Measurements from ENCODE around the gene CD44.

Gene CD44

DNA sequence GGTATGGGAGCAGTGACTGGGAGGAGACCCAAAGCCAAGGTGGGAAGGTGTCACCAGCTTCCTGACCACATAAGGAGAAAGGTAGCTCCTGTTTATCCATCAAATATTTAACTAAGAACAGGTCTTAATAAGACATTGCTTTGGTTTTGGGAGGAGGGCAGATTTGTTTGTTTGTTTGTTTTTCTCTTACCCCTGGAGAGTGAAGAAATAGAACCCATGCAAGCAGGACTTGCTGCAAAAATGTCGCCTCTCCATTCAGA is 26.2 kb upstream of the CD44 start (continued):
- TF ChIP-seq, protein P1, sequence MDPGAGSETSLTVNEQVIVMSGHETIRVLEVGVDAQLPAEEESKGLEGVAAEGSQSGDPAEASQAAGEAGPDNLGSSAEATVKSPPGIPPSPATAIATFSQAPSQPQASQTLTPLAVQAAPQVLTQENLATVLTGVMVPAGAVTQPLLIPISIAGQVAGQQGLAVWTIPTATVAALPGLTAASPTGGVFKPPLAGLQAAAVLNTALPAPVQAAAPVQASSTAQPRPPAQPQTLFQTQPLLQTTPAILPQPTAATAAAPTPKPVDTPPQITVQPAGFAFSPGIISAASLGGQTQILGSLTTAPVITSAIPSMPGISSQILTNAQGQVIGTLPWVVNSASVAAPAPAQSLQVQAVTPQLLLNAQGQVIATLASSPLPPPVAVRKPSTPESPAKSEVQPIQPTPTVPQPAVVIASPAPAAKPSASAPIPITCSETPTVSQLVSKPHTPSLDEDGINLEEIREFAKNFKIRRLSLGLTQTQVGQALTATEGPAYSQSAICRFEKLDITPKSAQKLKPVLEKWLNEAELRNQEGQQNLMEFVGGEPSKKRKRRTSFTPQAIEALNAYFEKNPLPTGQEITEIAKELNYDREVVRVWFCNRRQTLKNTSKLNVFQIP (CRISPR knock-in tag; IDR thresholded peaks at IDR 0.05; ENCODE audit: borderline replicate concordance, low read depth) = no peak
- no peak for TF ChIP-seq RARB (CRISPR knock-in tag; IDR thresholded peaks at IDR 0.05)
- no peak for TF ChIP-seq ZNF8 (CRISPR knock-in tag; IDR thresholded peaks at IDR 0.05)
- no peak for TF ChIP-seq SNAI2 (CRISPR knock-in tag; IDR thresholded peaks at IDR 0.05)
- no peak for TF ChIP-seq CSDC2 (CRISPR knock-in tag; IDR thresholded peaks at IDR 0.05)
- TF ChIP-seq ZFP3 (CRISPR knock-in tag; IDR thresholded peaks at IDR 0.05) = no peak
- TF ChIP-seq ESRRG (CRISPR knock-in tag; IDR thresholded peaks at IDR 0.05) = no peak
- TF ChIP-seq OSR1 (CRISPR knock-in tag; IDR thresholded peaks at IDR 0.05) = no peak
- no peak for TF ChIP-seq BACH2 (CRISPR knock-in tag; IDR thresholded peaks at IDR 0.05; ENCODE audit: borderline replicate concordance)
- no peak for TF ChIP-seq ZNF70 (CRISPR knock-in tag; IDR thresholded peaks at IDR 0.05)
- no peak for TF ChIP-seq ZNF565 (CRISPR knock-in tag; conservative IDR thresholded peaks at IDR 0.05; ENCODE audit: low read depth)
- TF ChIP-seq ISL1 (CRISPR knock-in tag; IDR thresholded peaks at IDR 0.05) = no peak
- TF ChIP-seq ZC3H10 (CRISPR knock-in tag; IDR thresholded peaks at IDR 0.05) = no peak

DNA sequence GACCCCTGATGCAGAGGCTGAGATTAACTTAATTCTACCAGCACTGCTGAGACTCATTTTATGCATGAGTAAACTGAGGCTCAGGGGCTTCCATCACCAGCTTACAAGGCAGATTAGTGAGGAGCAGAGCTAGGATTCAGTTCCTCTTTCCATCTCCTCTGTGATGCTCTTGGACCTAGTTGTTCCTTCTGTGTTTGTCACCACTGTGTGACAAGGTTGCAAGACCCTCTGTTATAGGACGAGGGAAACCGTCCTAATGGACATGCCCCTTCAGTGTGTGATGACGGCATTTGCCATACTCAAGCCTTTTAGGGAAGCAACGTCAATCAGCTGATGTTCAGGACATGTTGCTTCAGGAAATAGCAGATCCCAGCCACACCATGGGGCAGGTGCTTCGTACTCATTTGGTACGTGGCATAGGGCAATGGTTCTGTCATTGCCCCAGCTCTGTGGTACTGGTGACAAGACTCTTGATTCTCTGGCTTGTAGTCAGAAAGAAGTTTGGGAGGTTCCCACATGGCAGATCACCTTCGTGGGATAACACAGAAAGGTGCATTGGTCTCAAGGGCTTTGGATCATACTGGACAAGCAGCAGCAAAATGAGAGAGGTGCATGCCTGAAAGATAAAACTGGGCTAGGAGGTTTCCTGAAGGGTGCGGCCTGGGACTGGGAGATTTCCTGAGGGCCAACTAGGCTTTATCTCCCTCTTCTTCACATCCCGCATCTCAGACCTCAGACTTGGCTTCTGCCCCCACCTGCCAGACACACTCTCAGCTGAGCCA is 23.9 kb upstream of the CD44 start:
- no peak for TF ChIP-seq ZC3H10 (CRISPR knock-in tag; IDR thresholded peaks at IDR 0.05)
- no peak for TF ChIP-seq ISL1 (CRISPR knock-in tag; IDR thresholded peaks at IDR 0.05)
- ATAC-seq = no peak

DNA sequence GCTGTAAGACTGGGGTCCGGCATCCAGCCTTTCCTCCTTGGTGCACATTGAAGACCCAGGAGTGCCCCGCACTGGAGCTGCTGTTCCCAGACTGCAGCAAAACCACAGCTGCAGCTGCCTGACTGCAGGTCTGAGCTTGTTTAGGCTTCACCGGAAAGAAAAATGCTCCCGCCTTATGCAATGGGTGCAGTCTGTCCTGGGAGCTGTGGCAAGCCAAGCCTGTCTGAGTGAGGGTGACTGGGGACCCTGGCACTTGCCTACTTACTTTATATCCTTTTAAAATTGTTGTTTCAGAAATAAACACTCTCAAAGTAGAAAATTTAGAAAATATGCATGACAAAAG is 23.3 kb upstream of the CD44 start:
- no peak for TF ChIP-seq GLIS3 (CRISPR knock-in tag; IDR thresholded peaks at IDR 0.05)
- no peak for TF ChIP-seq ZFP30 (CRISPR knock-in tag; IDR thresholded peaks at IDR 0.05)
- no peak for TF ChIP-seq ESRRG (CRISPR knock-in tag; IDR thresholded peaks at IDR 0.05)
- TF ChIP-seq, protein P1 (CRISPR knock-in tag; IDR thresholded peaks at IDR 0.05; ENCODE audit: borderline replicate concordance, low read depth) = no peak
- no peak for TF ChIP-seq SNAI2 (CRISPR knock-in tag; IDR thresholded peaks at IDR 0.05)
- TF ChIP-seq ZNF8 (CRISPR knock-in tag; IDR thresholded peaks at IDR 0.05) = no peak
- TF ChIP-seq ISL1 (CRISPR knock-in tag; IDR thresholded peaks at IDR 0.05) = no peak
- TF ChIP-seq ARNTL (CRISPR knock-in tag; IDR thresholded peaks at IDR 0.05; ENCODE audit: borderline replicate concordance, low read depth) = no peak
- TF ChIP-seq, protein P2, sequence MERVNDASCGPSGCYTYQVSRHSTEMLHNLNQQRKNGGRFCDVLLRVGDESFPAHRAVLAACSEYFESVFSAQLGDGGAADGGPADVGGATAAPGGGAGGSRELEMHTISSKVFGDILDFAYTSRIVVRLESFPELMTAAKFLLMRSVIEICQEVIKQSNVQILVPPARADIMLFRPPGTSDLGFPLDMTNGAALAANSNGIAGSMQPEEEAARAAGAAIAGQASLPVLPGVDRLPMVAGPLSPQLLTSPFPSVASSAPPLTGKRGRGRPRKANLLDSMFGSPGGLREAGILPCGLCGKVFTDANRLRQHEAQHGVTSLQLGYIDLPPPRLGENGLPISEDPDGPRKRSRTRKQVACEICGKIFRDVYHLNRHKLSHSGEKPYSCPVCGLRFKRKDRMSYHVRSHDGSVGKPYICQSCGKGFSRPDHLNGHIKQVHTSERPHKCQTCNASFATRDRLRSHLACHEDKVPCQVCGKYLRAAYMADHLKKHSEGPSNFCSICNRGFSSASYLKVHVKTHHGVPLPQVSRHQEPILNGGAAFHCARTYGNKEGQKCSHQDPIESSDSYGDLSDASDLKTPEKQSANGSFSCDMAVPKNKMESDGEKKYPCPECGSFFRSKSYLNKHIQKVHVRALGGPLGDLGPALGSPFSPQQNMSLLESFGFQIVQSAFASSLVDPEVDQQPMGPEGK (CRISPR knock-in tag; IDR thresholded peaks at IDR 0.05; ENCODE audit: borderline replicate concordance) = no peak
- TF ChIP-seq, protein P3, sequence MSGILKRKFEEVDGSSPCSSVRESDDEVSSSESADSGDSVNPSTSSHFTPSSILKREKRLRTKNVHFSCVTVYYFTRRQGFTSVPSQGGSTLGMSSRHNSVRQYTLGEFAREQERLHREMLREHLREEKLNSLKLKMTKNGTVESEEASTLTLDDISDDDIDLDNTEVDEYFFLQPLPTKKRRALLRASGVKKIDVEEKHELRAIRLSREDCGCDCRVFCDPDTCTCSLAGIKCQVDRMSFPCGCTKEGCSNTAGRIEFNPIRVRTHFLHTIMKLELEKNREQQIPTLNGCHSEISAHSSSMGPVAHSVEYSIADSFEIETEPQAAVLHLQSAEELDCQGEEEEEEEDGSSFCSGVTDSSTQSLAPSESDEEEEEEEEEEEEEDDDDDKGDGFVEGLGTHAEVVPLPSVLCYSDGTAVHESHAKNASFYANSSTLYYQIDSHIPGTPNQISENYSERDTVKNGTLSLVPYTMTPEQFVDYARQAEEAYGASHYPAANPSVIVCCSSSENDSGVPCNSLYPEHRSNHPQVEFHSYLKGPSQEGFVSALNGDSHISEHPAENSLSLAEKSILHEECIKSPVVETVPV (CRISPR knock-in tag; IDR thresholded peaks at IDR 0.05) = no peak
- TF ChIP-seq, protein P4, sequence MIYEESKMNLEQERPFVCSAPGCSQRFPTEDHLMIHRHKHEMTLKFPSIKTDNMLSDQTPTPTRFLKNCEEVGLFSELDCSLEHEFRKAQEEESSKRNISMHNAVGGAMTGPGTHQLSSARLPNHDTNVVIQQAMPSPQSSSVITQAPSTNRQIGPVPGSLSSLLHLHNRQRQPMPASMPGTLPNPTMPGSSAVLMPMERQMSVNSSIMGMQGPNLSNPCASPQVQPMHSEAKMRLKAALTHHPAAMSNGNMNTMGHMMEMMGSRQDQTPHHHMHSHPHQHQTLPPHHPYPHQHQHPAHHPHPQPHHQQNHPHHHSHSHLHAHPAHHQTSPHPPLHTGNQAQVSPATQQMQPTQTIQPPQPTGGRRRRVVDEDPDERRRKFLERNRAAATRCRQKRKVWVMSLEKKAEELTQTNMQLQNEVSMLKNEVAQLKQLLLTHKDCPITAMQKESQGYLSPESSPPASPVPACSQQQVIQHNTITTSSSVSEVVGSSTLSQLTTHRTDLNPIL (CRISPR knock-in tag; IDR thresholded peaks at IDR 0.05; ENCODE audit: low read depth) = no peak
- TF ChIP-seq, protein P5, sequence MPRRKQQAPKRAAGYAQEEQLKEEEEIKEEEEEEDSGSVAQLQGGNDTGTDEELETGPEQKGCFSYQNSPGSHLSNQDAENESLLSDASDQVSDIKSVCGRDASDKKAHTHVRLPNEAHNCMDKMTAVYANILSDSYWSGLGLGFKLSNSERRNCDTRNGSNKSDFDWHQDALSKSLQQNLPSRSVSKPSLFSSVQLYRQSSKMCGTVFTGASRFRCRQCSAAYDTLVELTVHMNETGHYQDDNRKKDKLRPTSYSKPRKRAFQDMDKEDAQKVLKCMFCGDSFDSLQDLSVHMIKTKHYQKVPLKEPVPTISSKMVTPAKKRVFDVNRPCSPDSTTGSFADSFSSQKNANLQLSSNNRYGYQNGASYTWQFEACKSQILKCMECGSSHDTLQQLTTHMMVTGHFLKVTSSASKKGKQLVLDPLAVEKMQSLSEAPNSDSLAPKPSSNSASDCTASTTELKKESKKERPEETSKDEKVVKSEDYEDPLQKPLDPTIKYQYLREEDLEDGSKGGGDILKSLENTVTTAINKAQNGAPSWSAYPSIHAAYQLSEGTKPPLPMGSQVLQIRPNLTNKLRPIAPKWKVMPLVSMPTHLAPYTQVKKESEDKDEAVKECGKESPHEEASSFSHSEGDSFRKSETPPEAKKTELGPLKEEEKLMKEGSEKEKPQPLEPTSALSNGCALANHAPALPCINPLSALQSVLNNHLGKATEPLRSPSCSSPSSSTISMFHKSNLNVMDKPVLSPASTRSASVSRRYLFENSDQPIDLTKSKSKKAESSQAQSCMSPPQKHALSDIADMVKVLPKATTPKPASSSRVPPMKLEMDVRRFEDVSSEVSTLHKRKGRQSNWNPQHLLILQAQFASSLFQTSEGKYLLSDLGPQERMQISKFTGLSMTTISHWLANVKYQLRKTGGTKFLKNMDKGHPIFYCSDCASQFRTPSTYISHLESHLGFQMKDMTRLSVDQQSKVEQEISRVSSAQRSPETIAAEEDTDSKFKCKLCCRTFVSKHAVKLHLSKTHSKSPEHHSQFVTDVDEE (CRISPR knock-in tag; IDR thresholded peaks at IDR 0.05) = no peak
- TF ChIP-seq ZNF565 (CRISPR knock-in tag; conservative IDR thresholded peaks at IDR 0.05; ENCODE audit: low read depth) = no peak
- ATAC-seq = no peak
